Measurements from ENCODE around the gene ACAD11.

DNA sequence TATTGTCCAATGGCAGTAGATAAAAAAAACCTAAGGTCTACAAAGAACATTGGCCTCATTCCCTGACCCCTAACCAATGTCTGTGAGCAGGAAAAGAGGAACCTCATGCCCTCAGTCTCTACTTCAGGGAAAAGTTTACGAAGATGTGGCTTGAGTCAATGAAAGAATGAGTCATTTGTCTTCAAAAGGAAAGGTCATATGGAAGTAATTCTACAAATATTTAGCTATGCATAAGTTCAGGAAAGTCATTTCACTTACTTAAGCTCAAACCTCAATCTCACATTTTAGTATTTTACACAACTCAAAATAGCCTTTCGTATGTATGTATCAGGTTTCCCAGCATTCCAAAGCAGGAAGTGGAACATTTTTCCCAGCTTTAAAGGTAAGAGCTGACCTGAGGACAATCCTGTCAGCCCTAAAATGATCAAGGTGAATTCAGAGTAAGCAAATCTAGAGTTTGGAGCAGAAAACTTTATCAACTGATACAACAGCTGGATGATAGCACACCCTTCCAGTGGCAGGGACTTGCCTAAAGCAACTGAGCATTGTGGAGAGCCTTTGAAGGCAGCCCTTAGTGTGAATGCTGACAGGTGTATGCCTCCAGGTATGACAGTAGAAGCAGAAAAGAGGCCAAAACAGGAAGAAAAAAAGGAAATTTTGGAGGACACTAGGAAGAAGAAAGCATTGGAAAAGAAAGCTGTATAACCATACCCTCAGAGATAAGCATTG is 116.4 kb downstream of the ACAD11 start:
- TF ChIP-seq, protein P1, sequence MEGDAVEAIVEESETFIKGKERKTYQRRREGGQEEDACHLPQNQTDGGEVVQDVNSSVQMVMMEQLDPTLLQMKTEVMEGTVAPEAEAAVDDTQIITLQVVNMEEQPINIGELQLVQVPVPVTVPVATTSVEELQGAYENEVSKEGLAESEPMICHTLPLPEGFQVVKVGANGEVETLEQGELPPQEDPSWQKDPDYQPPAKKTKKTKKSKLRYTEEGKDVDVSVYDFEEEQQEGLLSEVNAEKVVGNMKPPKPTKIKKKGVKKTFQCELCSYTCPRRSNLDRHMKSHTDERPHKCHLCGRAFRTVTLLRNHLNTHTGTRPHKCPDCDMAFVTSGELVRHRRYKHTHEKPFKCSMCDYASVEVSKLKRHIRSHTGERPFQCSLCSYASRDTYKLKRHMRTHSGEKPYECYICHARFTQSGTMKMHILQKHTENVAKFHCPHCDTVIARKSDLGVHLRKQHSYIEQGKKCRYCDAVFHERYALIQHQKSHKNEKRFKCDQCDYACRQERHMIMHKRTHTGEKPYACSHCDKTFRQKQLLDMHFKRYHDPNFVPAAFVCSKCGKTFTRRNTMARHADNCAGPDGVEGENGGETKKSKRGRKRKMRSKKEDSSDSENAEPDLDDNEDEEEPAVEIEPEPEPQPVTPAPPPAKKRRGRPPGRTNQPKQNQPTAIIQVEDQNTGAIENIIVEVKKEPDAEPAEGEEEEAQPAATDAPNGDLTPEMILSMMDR (IDR thresholded peaks at IDR 0.05), result no peak
- TF ChIP-seq ZFX (IDR thresholded peaks at IDR 0.05; ENCODE audit: borderline replicate concordance), result no peak

Data from 22Rv1 (cell line).